ENCODE results near the gene ANO4. TPM values are rescaled to one million over a fixed set of nuclear protein-coding genes. Genes with fewer than 3 reads are reported as not detected.

ANO4 gene
- total RNA-seq, 4 donors from 2014 or later: 0.27 to 0.78 (median 0.48) TPM

- H3K27me3 ChIP-seq: no peaks in the 10 kb centered on the region
- no peak overlapping the region for H3K4me3 ChIP-seq (replicated peaks in 1 of 3)
- intact Hi-C loops (cut with DNase I): no loop called here
- DNase-seq: no peak
- H3K9me3 ChIP-seq: no peaks in the 10 kb centered on the region
- 73% methylated on average over 7 of the region's 7 CpGs for WGBS, 2 donors
- no peaks in the 10 kb centered on the region for H3K36me3 ChIP-seq
- no peaks in the 10 kb centered on the region for H3K4me1 ChIP-seq
- no peak overlapping the region for H3K27ac ChIP-seq
- TF ChIP-seq, protein P1, sequence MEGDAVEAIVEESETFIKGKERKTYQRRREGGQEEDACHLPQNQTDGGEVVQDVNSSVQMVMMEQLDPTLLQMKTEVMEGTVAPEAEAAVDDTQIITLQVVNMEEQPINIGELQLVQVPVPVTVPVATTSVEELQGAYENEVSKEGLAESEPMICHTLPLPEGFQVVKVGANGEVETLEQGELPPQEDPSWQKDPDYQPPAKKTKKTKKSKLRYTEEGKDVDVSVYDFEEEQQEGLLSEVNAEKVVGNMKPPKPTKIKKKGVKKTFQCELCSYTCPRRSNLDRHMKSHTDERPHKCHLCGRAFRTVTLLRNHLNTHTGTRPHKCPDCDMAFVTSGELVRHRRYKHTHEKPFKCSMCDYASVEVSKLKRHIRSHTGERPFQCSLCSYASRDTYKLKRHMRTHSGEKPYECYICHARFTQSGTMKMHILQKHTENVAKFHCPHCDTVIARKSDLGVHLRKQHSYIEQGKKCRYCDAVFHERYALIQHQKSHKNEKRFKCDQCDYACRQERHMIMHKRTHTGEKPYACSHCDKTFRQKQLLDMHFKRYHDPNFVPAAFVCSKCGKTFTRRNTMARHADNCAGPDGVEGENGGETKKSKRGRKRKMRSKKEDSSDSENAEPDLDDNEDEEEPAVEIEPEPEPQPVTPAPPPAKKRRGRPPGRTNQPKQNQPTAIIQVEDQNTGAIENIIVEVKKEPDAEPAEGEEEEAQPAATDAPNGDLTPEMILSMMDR (IDR thresholded peaks at IDR 0.05): no peak
- no peak for TF ChIP-seq POLR2A (IDR thresholded peaks at IDR 0.05)
These were observed 271.9 kb downstream of the ANO4 start for GRCh38 chr12:101066489-101066888.

DNA sequence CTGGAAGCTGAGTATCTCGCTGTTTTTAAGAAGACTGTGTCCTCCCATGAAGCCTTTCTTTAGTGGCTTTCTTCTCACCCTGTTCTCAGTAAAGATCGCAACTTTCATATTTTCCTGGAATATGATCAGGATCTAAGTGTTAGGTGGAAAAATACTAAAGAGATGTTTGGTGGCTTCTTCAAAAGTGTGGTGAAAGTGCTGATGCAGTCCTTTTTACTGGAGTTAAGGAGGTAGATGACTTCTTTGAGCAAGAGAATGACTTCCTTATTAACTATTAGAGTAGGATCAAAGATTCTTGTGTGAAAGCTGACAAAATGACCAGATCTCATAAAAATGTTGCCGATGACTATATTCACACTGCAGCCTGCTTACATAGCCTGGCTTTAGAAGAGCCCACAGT is 273.8 kb downstream of the ANO4 start:
- intact Hi-C loops (cut with DNase I): no loop called here
- H3K27ac ChIP-seq: no peak overlapping the region
- TF ChIP-seq, protein P1 (IDR thresholded peaks at IDR 0.05): no peak
- no peak for DNase-seq
- no peak overlapping the region for H3K4me3 ChIP-seq (replicated peaks in 1 of 3)
- H3K36me3 ChIP-seq: no peaks in the 10 kb centered on the region
- H3K9me3 ChIP-seq: no peaks in the 10 kb centered on the region
- H3K27me3 ChIP-seq: no peaks in the 10 kb centered on the region
- no peaks in the 10 kb centered on the region for H3K4me1 ChIP-seq
- WGBS, 2 donors: 91 to 94% methylated on average over 3 of the region's 3 CpGs

DNA sequence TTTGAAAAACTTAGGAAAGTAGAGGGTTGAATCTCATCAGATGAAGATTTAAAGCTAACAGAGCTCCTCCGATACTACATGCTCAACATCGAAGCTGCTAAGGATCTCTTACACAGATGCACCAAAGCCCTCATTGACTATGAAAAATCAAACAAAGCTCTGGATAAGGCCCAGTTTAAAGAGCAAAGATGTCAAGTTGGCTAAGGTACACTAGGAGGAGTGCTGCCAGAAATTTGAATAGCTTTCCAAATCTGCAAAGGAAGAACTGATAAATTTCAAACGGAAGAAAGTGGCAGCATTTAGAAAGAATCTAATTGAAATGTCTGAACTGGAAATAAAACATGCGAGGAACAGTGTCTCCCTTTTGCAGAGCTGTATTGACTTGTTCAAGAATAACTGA is 274.3 kb downstream of the ANO4 start:
- Histone ChIP-seq H3K27me3 (no peaks in the 10 kb centered on the region), H3K36me3 (no peaks in the 10 kb centered on the region), H3K9me3 (no peaks in the 10 kb centered on the region), H3K27ac (no peak overlapping the region), H3K4me3 (replicated peaks in 1 of 3) (no peak overlapping the region), H3K4me1 (no peaks in the 10 kb centered on the region)
- intact Hi-C loops (cut with DNase I): no loop called here
- DNase-seq: no peak
- 72 to 84% methylated on average over 4 of the region's 4 CpGs for WGBS, 2 donors
- TF ChIP-seq, protein P1 (IDR thresholded peaks at IDR 0.05): no peak
- no peak for TF ChIP-seq POLR2A (IDR thresholded peaks at IDR 0.05)

DNA sequence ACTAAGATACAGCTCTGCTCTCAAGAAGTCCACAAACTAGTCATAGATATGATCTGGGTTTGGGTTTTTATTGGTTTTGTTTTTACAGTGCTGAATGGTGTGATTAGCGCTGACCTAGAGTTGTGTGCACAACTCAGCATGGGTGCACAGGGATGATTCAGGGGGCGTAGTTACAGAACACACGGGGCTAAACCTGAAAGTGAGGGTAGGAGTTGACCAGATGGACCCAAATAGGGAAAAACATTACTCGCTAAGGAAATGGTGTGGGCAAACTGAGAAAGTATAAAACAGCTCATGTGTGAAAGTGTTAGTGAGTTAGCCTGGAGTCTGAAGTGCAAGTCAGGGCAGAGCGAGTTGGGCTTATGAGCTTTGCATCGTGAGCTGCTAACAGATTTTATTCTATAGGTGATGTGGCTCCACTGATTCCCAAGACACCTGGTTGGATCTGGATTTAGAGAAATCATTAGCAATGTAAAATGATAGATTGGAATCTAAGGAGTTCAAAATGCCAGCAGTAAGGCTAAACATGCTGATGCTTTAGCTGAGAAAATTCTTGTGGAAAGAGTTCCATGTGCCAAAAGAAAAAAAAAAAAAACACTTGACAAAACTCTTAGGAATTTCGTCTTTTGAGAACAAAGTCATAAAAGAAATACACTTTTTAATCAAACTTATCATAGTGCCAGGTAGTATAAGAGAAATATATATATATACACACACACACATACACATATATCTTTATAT is 280.5 kb downstream of the ANO4 start:
- Histone ChIP-seq H3K4me3 (replicated peaks in 1 of 3) (no peak overlapping the region), H3K4me1 (no peaks in the 10 kb centered on the region), H3K9me3 (no peaks in the 10 kb centered on the region), H3K27me3 (no peaks in the 10 kb centered on the region), H3K36me3 (no peaks in the 10 kb centered on the region), H3K27ac (no peak overlapping the region)
- WGBS, 2 donors: 50 to 54% methylated on average over 7 of the region's 7 CpGs
- DNase-seq: no peak
- TF ChIP-seq POLR2A (IDR thresholded peaks at IDR 0.05): no peak
- TF ChIP-seq, protein P1 (IDR thresholded peaks at IDR 0.05): no peak
- intact Hi-C loops (cut with DNase I): no loop called here

GRCh38 chr12:101076921-101077320 is 282.3 kb downstream of the ANO4 start:
- no peak overlapping the region for H3K4me3 ChIP-seq (replicated peaks in 1 of 3)
- TF ChIP-seq, protein P1 (IDR thresholded peaks at IDR 0.05): no peak
- TF ChIP-seq POLR2A (IDR thresholded peaks at IDR 0.05): no peak
- no peaks in the 10 kb centered on the region for H3K9me3 ChIP-seq
- WGBS, 2 donors: 27 to 28% methylated on average over 4 of the region's 4 CpGs
- H3K27me3 ChIP-seq: no peaks in the 10 kb centered on the region
- H3K4me1 ChIP-seq: no peaks in the 10 kb centered on the region
- H3K36me3 ChIP-seq: no peaks in the 10 kb centered on the region
- H3K27ac ChIP-seq: no peak overlapping the region
- intact Hi-C loops (cut with DNase I): no loop called here
- no peak for DNase-seq
